ENCODE data around the gene TPGS1.

The TPGS1 gene

GRCh38 chr19:538641-539428 is 31.5 kb downstream of the TPGS1 start:
- DNase-seq = no peak

GRCh38 chr19:539429-540030 is 32.2 kb downstream of the TPGS1 start:
- no peak for DNase-seq

GRCh38 chr19:540867-541637 is 33.8 kb downstream of the TPGS1 start:
- no peak for DNase-seq

- DNase-seq = no peak
Observed at GRCh38 chr19:541699-542098, 34.4 kb downstream of the TPGS1 start.

- no peak for DNase-seq
Observed at GRCh38 chr19:542173-542866, 35.0 kb downstream of the TPGS1 start.

GRCh38 chr19:543910-544608 is 36.8 kb downstream of the TPGS1 start, which contains the start of gene GZMM:
Gene GZMM, plus strand, starts transcription at chr19:544053. Its CDS starts 19 bp downstream, at chr19:544072.
- DNase-seq = peak in 1 of 51 donors; percentile 17

- no peak for DNase-seq
Observed at GRCh38 chr19:547117-547516, 39.8 kb downstream of the TPGS1 start.

- no peak for DNase-seq
Observed at GRCh38 chr19:547836-548720, 40.8 kb downstream of the TPGS1 start.

- no peak for DNase-seq
Observed at GRCh38 chr19:548886-549830, 41.9 kb downstream of the TPGS1 start.

- DNase-seq = no peak
Observed at GRCh38 chr19:554817-555216, 47.5 kb downstream of the TPGS1 start.

GRCh38 chr19:555474-555808 is 48.1 kb downstream of the TPGS1 start:
- no peak for DNase-seq

GRCh38 chr19:556611-557382 is 49.5 kb downstream of the TPGS1 start:
- no peak for DNase-seq

- DNase-seq = peak in 16 of 51 donors; percentile 7 to 54 (median 26)
Observed at GRCh38 chr19:558770-559439, 51.6 kb downstream of the TPGS1 start.

GRCh38 chr19:560121-560520 is 52.8 kb downstream of the TPGS1 start:
- DNase-seq = no peak

GRCh38 chr19:566403-566802 is 59.1 kb downstream of the TPGS1 start:
- DNase-seq = no peak

- DNase-seq = no peak
Observed at GRCh38 chr19:566844-567243, 59.5 kb downstream of the TPGS1 start.

- no peak for DNase-seq
Observed at GRCh38 chr19:567296-567900, 60.1 kb downstream of the TPGS1 start.
